Neural cell (in vitro differentiated cells): ENCODE results near the gene CCSAP. TPM values are rescaled to one million over a fixed set of nuclear protein-coding genes. Genes with fewer than 3 reads are reported as not detected.

Source experiments
- H2AFZ ChIP-seq: fragments of 200-600, 300-800 bp; sonication (generic), shearing (Covaris generic); 2 replicates; pipeline ENCODE4 v1.6.0; 2014; ENCODE audit warnings: low read depth, mild to moderate bottlenecking, antibody characterized with exemption, low read length, moderate library complexity
- H3F3A ChIP-seq: fragments of 200-600 bp; shearing (Covaris generic); 2 replicates; pipeline ENCODE4 v1.6.1; 2016; ENCODE audit warnings: mild to moderate bottlenecking, moderate library complexity, mixed read lengths, antibody characterized with exemption, low read length; ENCODE audit not compliant: insufficient read depth, poor library complexity, severe bottlenecking
- H3K27ac ChIP-seq: fragments of 200-600, 300-800 bp; sonication (generic), shearing (Covaris generic); 2 replicates; pipeline ENCODE4 v1.5.1; 2014; ENCODE audit warnings: mild to moderate bottlenecking, low read length, moderate library complexity
- H3K27me3 ChIP-seq: fragments of 300-800, 200-600 bp; sonication (generic), shearing (Covaris generic); 2 replicates; pipeline ENCODE4 v1.6.0; 2014; ENCODE audit warnings: mild to moderate bottlenecking, low read depth, low read length, moderate library complexity; ENCODE audit not compliant: insufficient read depth
- H3K36me3 ChIP-seq: fragments of 300-800, 200-600 bp; sonication (generic), shearing (Covaris generic); 2 replicates; pipeline ENCODE4 v1.5.1; 2014; ENCODE audit warnings: mild to moderate bottlenecking, antibody characterized with exemption, low read length, moderate library complexity; ENCODE audit not compliant: insufficient read depth
- H3K4me2 ChIP-seq: fragments of 300-800, 200-600 bp; sonication (generic), shearing (Covaris generic); 2 replicates; pipeline ENCODE4 v1.6.0; 2014; ENCODE audit warnings: mild to moderate bottlenecking, low read length
- H3K4me3 ChIP-seq: fragments of 300-800, 200-600 bp; sonication (generic), shearing (Covaris generic); 2 replicates; pipeline ENCODE4 v1.5.1; 2014; ENCODE audit warnings: mild to moderate bottlenecking, low read length, moderate library complexity
- H3K79me2 ChIP-seq: fragments of 200-600 bp; shearing (Covaris generic); replicated peaks from 2 replicates; pipeline ENCODE4 v1.6.0; 2014; ENCODE audit warnings: mild to moderate bottlenecking, low read length, moderate library complexity; ENCODE audit not compliant: insufficient read depth
- H3K9ac ChIP-seq: fragments of 300-800, 200-600 bp; sonication (generic), shearing (Covaris generic); 2 replicates; pipeline ENCODE4 v1.6.1; 2016; ENCODE audit warnings: mild to moderate bottlenecking, low read length, mixed read lengths
- H3K9me2 ChIP-seq: fragments of 200-600 bp; shearing (Covaris generic); 2 replicates; pipeline ENCODE4 v1.6.1; 2016; ENCODE audit warnings: mild to moderate bottlenecking, low read length, mixed read lengths; ENCODE audit not compliant: insufficient read depth
- H3K9me3 ChIP-seq: fragments of 200-600, 300-800 bp; sonication (generic), shearing (Covaris generic); 2 replicates; pipeline ENCODE4 v1.6.1; 2016; ENCODE audit warnings: mild to moderate bottlenecking, mixed run types, low read length, moderate library complexity, mixed read lengths
- H4K20me1 ChIP-seq: fragments of 200-600 bp; shearing (Covaris generic); 2 replicates; pipeline ENCODE4 v1.6.1; 2016; ENCODE audit warnings: mild to moderate bottlenecking, mixed run types; ENCODE audit not compliant: insufficient read depth
- CTCF ChIP-seq: fragments of 450-650 bp; IDR thresholded peaks from 2 replicates; pipeline ENCODE4 v1.5.1; 2014; ENCODE audit warnings: antibody characterized with exemption, mild to moderate bottlenecking, moderate library complexity; ENCODE audit not compliant: poor library complexity, severe bottlenecking
- EP300 ChIP-seq: fragments of 450-650 bp; conservative IDR thresholded peaks from 2 replicates; pipeline ENCODE4 v1.6.1; 2014; ENCODE audit warnings: antibody characterized with exemption, mild to moderate bottlenecking, moderate library complexity; ENCODE audit not compliant: poor library complexity, severe bottlenecking
- EZH2 ChIP-seq: fragments of 200-600, 300-800 bp; shearing (Covaris generic), sonication (generic); IDR thresholded peaks from 2 replicates; pipeline ENCODE4 v1.6.1; 2014; ENCODE audit warnings: antibody characterized with exemption, low read length, borderline replicate concordance, mild to moderate bottlenecking; ENCODE audit not compliant: insufficient read depth, poor library complexity, severe bottlenecking
- MXI1 ChIP-seq: fragments of 450-650 bp; conservative IDR thresholded peaks from 2 replicates; pipeline ENCODE4 v1.6.1; 2014; ENCODE audit warnings: antibody characterized with exemption, mild to moderate bottlenecking; ENCODE audit not compliant: poor library complexity, severe bottlenecking
- POLR2AphosphoS5 ChIP-seq: IDR thresholded peaks from 2 replicates; pipeline ENCODE4 v1.6.1; 2012
- RAD21 ChIP-seq: fragments of 450-650 bp; conservative IDR thresholded peaks from 2 replicates; pipeline ENCODE4 v1.6.1; 2014; ENCODE audit warnings: antibody characterized with exemption, mild to moderate bottlenecking, moderate library complexity
- SMC3 ChIP-seq: fragments of 450-650 bp; conservative IDR thresholded peaks from 2 replicates; pipeline ENCODE4 v1.6.1; 2014; ENCODE audit warnings: antibody characterized with exemption, mild to moderate bottlenecking, moderate library complexity; ENCODE audit not compliant: poor library complexity
- TAF1 ChIP-seq: IDR thresholded peaks from 2 replicates; pipeline ENCODE4 v1.6.1; 2012; ENCODE audit warnings: low read depth
- polyA plus RNA-seq: library from polyadenylated mRNA; depleted of rRNA; stranded (reverse); fragments of >200 nt; gene quantifications from 2 replicates; pipeline ENCODE4 v1.2.3, GENCODE V29; 2014
- TF ChIP-seq, protein P1 (sequence below): IDR thresholded peaks from 2 replicates; pipeline ENCODE4 v1.6.1; 2012; ENCODE audit warnings: borderline replicate concordance

Gene CCSAP
- polyA plus RNA-seq, 1 donor from 2014 or later = 66.7 TPM

GRCh38 chr1:229323201-229323600 lies 19.6 kb downstream of the CCSAP start:
- H3K9ac ChIP-seq = no peak overlapping the region
- H3K9me2 ChIP-seq = no peaks in the 10 kb centered on the region
- no peaks in the 10 kb centered on the region for H3K79me2 ChIP-seq
- no peaks in the 10 kb centered on the region for H3K9me3 ChIP-seq
- H3K4me3 ChIP-seq = no peak overlapping the region
- no peak overlapping the region for H3K4me2 ChIP-seq
- TF ChIP-seq MXI1 (no peak), EZH2 (no peak), POLR2AphosphoS5 (no peak), EP300 (no peak), CTCF (no peak), SMC3 (no peak), RAD21 (no peak), TAF1 (no peak)
- TF ChIP-seq, protein P1, sequence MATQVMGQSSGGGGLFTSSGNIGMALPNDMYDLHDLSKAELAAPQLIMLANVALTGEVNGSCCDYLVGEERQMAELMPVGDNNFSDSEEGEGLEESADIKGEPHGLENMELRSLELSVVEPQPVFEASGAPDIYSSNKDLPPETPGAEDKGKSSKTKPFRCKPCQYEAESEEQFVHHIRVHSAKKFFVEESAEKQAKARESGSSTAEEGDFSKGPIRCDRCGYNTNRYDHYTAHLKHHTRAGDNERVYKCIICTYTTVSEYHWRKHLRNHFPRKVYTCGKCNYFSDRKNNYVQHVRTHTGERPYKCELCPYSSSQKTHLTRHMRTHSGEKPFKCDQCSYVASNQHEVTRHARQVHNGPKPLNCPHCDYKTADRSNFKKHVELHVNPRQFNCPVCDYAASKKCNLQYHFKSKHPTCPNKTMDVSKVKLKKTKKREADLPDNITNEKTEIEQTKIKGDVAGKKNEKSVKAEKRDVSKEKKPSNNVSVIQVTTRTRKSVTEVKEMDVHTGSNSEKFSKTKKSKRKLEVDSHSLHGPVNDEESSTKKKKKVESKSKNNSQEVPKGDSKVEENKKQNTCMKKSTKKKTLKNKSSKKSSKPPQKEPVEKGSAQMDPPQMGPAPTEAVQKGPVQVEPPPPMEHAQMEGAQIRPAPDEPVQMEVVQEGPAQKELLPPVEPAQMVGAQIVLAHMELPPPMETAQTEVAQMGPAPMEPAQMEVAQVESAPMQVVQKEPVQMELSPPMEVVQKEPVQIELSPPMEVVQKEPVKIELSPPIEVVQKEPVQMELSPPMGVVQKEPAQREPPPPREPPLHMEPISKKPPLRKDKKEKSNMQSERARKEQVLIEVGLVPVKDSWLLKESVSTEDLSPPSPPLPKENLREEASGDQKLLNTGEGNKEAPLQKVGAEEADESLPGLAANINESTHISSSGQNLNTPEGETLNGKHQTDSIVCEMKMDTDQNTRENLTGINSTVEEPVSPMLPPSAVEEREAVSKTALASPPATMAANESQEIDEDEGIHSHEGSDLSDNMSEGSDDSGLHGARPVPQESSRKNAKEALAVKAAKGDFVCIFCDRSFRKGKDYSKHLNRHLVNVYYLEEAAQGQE = no peak
- H4K20me1 ChIP-seq = no peaks in the 10 kb centered on the region
- H3K36me3 ChIP-seq = peaks cover 7% of the 10 kb centered on the region
- no peaks in the 10 kb centered on the region for H3F3A ChIP-seq
- H2AFZ ChIP-seq = no peak overlapping the region
- H3K27me3 ChIP-seq = no peaks in the 10 kb centered on the region
- H3K27ac ChIP-seq = no peak overlapping the region

GRCh38 chr1:229319487-229319886 lies 23.4 kb downstream of the CCSAP start:
- H3K27me3 ChIP-seq = no peaks in the 10 kb centered on the region
- H2AFZ ChIP-seq = no peak overlapping the region
- H3K9me3 ChIP-seq = no peaks in the 10 kb centered on the region
- H3K9me2 ChIP-seq = no peaks in the 10 kb centered on the region
- TF ChIP-seq, protein P1 = no peak
- TF ChIP-seq EP300 (no peak), POLR2AphosphoS5 (no peak), MXI1 (no peak), EZH2 (no peak), RAD21 (no peak), SMC3 (no peak), CTCF (no peak), TAF1 (no peak)
- no peaks in the 10 kb centered on the region for H4K20me1 ChIP-seq
- no peaks in the 10 kb centered on the region for H3K79me2 ChIP-seq
- no peak overlapping the region for H3K4me3 ChIP-seq
- no peak overlapping the region for H3K27ac ChIP-seq
- no peaks in the 10 kb centered on the region for H3F3A ChIP-seq
- H3K9ac ChIP-seq = no peak overlapping the region
- peaks cover 7% of the 10 kb centered on the region for H3K36me3 ChIP-seq
- H3K4me2 ChIP-seq = no peak overlapping the region
